DOHH2 (cell line): ENCODE data around the gene MRPS18A.

ENCODE experiments used
- CTCF ChIP-seq: fragments of 200-600 bp; sonication (generic); IDR thresholded peaks from one replicate; pipeline ENCODE4 v1.5.1; 2014; ENCODE audit warnings: antibody characterized with exemption, mild to moderate bottlenecking, low read depth, low read length; ENCODE audit not compliant: poor library complexity, severe bottlenecking
- EZH2phosphoT487 ChIP-seq: fragments of 200-600 bp; sonication (generic); IDR thresholded peaks from 2 replicates; pipeline ENCODE4 v1.6.1; 2017; ENCODE audit warnings: borderline replicate concordance, mild to moderate bottlenecking, antibody characterized with exemption, low read length, moderate library complexity, mixed read lengths

GRCh38 chr6:43724354-43724753 is 36.8 kb upstream of the MRPS18A start:
- TF ChIP-seq CTCF (no peak), EZH2phosphoT487 (no peak)
